SJSA1 (cell line): ENCODE measurements around the gene MYH13. TPM values are rescaled to one million over a fixed set of nuclear protein-coding genes. Genes with fewer than 3 reads are reported as not detected.

ENCODE experiments used
- DNase-seq, 2 experiments: peaks; one replicate each; pipeline ENCODE4 v3.0.0-alpha.2; 2015 to 2020; ENCODE audit warnings: low spot score in 2 of 2, low read depth in 1 of 2
- H3K27ac ChIP-seq: fragments of 250-450 bp; sonication (Bioruptor Pico); 2 replicates; pipeline ENCODE4 v1.5.1; 2020; ENCODE audit warnings: mild to moderate bottlenecking, moderate library complexity
- H3K27me3 ChIP-seq: fragments of 250-450 bp; sonication (Bioruptor Pico); replicated peaks from 2 replicates; pipeline ENCODE4 v1.5.1; 2020; ENCODE audit warnings: mild to moderate bottlenecking, moderate library complexity
- H3K36me3 ChIP-seq: fragments of 250-450 bp; sonication (Bioruptor Pico); 2 replicates; pipeline ENCODE4 v1.5.1; 2020; ENCODE audit warnings: mild to moderate bottlenecking
- H3K4me1 ChIP-seq: fragments of 250-450 bp; sonication (Bioruptor Pico); replicated peaks from 2 replicates; pipeline ENCODE4 v1.6.1; 2021; ENCODE audit warnings: mild to moderate bottlenecking
- H3K4me3 ChIP-seq: fragments of 250-450 bp; sonication (Bioruptor Pico); 2 replicates; pipeline ENCODE4 v1.5.1; 2020; ENCODE audit warnings: mild to moderate bottlenecking
- H3K9me3 ChIP-seq: fragments of 250-450 bp; sonication (Bioruptor Pico); replicated peaks from 2 replicates; pipeline ENCODE4 v1.5.1; 2020; ENCODE audit warnings: mild to moderate bottlenecking
- total RNA-seq: library from RNA; depleted of rRNA; stranded (reverse); fragments of >200 nt; shearing (Covaris generic); gene quantifications from 2 replicates; pipeline ENCODE4 v1.2.3, GENCODE V29; 2014

The MYH13 gene
- total RNA-seq, 1 experiment from 2014 or later: not detected

DNA sequence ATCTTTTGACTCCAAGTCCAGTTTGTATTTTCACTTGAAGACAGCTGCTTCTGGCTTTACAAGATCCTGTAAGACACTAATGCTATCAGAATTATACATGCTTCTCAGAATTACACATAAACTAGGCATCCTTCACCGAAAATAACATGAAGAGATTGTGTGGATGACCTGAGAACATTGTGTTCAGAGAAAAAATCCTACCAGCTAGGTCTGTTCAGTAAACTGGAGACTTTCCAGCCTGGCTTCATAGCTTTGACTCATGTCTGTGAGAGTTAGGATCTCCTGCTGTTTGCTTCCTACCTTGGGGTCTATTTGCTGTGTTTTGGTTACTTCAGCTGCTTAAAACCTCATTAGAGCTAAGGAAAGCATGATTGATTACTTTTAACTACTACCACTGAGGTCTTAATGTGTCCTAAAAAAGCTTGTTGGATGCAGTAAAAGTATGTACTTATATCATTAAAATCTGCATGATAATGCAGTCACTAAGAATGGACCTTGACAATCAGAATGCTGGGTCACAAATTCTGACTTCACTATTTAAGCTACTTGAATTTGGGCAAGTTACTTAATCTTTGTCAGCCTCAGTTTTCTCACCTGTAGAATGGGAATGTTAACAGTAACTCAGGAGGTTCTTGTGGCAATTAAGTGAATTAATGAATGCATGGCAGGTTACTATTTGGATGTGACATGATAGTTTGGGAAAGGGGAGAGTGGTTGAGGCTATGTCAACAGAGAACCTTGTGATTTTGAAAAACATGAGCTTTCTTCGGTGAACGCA is 8.0 kb upstream of the MYH13 start:
- H3K27ac ChIP-seq: no peak overlapping the region
- no peak overlapping the region for H3K4me3 ChIP-seq
- 0 out of 2 replicates have a peak, but pooled peaks cover 2% of the 10 kb centered on the region for H3K27me3 ChIP-seq
- H3K9me3 ChIP-seq: no peaks in the 10 kb centered on the region
- no peaks in the 10 kb centered on the region for H3K4me1 ChIP-seq
- DNase-seq: no peak
- H3K36me3 ChIP-seq: no peaks in the 10 kb centered on the region

DNA sequence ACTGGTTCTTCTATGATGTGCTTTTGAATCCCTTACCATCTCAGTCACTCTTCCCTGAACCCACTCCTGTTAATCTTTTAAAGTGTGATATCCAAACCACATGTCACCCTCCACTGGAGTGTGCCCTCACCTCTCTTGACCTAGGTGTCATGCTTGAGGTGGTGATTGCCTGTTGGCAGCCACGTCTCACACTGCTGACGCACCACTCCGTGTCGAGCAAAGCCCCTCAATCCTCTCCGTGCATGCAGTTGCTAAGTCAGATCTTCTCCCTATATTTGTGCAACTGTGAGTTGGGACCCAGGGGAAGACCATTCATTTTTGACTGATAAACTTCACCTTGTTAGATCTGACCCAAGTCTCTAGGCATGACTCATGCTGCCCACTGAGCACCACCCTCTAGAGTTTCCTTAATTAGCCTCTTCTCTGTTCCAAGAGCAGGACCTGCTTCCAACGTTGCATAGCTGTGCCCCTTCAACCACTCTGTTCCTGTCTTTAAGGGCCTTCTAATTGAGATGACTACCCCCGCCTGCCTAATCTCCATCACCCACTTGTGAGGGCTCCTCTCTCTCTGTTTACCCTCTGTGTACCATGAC is 2.7 kb downstream of the MYH13 start:
- Histone ChIP-seq H3K27me3 (no peaks in the 10 kb centered on the region), H3K27ac (no peak overlapping the region), H3K9me3 (no peaks in the 10 kb centered on the region), H3K4me3 (no peak overlapping the region), H3K36me3 (no peaks in the 10 kb centered on the region), H3K4me1 (no peaks in the 10 kb centered on the region)
- no peak for DNase-seq

DNA sequence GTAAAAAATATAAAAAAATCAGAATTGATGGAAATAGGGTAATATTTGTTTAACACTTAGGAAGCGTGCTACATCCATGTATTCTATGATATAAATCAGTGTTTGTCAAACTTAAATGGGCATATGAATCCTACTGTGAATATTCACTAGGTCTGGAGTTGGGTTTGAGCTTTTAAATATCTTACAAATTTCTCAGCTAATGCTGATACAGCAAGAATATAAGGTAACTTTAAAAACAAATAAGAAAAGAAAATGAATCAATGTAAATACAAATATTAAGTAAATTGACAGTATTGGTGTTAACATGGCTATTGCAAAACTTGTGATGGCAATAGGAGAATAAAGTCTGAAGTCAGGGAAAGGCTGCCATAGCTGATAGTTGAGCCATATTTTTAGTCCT is 3.6 kb downstream of the MYH13 start:
- no peak overlapping the region for H3K27ac ChIP-seq
- no peaks in the 10 kb centered on the region for H3K9me3 ChIP-seq
- no peaks in the 10 kb centered on the region for H3K27me3 ChIP-seq
- no peak overlapping the region for H3K4me3 ChIP-seq
- no peaks in the 10 kb centered on the region for H3K36me3 ChIP-seq
- no peak for DNase-seq
- H3K4me1 ChIP-seq: no peaks in the 10 kb centered on the region

DNA sequence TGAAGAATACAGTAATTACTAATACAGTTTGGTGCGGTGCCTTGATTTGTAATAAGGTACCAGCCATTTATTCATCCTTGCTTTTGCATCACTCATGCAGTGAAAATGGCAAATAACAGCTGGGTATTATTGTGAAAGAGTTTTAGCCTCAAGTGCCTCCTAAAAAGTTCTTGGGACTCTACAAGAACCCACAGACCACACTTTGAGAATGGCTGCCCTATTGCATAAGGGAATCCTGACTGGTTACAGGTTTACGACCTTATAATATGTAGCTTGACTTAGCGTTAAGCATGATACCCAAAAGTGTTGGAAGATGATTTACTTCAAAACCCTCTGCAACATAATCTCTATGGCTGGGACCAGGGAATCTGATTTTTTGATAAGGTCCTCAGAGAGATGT is 4.2 kb downstream of the MYH13 start:
- H3K4me3 ChIP-seq: no peak overlapping the region
- no peaks in the 10 kb centered on the region for H3K36me3 ChIP-seq
- H3K27me3 ChIP-seq: no peaks in the 10 kb centered on the region
- no peaks in the 10 kb centered on the region for H3K4me1 ChIP-seq
- H3K27ac ChIP-seq: no peak overlapping the region
- DNase-seq: no peak
- no peaks in the 10 kb centered on the region for H3K9me3 ChIP-seq

DNA sequence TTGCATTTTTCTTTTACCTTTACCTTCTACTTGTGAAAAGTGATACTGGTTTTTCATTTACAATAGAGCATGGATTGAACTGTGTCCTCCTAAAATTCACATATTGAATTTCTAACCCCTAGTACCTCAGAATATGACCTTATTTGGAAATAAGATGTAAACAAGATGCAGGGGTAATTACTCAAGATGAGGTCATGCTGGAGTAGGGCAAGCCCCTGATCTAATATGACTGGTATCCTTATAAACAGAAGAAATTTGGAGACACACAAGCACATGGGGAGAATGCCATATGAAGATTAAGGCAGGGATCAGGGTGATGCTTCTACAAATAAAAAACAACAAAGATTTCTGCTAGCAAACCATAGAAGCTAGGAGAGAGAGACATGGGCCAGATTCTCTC is 12.2 kb downstream of the MYH13 start:
- Histone ChIP-seq H3K36me3 (no peaks in the 10 kb centered on the region), H3K4me1 (no peaks in the 10 kb centered on the region), H3K27me3 (no peaks in the 10 kb centered on the region), H3K4me3 (no peak overlapping the region), H3K27ac (no peak overlapping the region), H3K9me3 (no peaks in the 10 kb centered on the region; the same call in 1 of the 2 replicates)
- no peak for DNase-seq

DNA sequence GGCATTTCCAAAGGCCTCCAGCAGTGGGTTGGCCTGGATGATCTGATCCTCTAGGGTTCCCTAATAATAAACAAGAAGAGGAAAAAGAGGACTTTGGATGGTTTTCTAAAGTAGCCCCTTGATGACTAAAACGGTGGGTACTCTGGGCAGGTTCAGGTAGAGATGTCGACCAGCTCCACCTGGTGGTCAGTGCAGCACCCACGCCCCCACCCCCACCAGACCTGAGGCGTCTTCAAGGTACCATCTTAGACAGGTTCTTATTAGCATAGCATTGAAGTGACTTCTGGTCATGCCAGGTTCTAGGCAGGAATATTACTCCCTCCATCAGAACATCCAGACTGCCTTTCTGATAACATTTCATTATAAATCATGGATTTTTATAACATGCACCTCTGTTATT is 15.0 kb downstream of the MYH13 start:
- H3K9me3 ChIP-seq: no peaks in the 10 kb centered on the region; the same call in 1 of the 2 replicates
- H3K4me1 ChIP-seq: no peaks in the 10 kb centered on the region
- no peak overlapping the region for H3K4me3 ChIP-seq
- no peaks in the 10 kb centered on the region for H3K27me3 ChIP-seq
- DNase-seq: no peak
- H3K27ac ChIP-seq: no peak overlapping the region
- no peaks in the 10 kb centered on the region for H3K36me3 ChIP-seq

GRCh38 chr17:10354651-10355050 is 18.2 kb downstream of the MYH13 start:
- Histone ChIP-seq H3K4me1 (no peaks in the 10 kb centered on the region), H3K27ac (no peak overlapping the region), H3K27me3 (no peaks in the 10 kb centered on the region), H3K9me3 (no peaks in the 10 kb centered on the region), H3K36me3 (no peaks in the 10 kb centered on the region), H3K4me3 (no peak overlapping the region)
- no peak for DNase-seq

DNA sequence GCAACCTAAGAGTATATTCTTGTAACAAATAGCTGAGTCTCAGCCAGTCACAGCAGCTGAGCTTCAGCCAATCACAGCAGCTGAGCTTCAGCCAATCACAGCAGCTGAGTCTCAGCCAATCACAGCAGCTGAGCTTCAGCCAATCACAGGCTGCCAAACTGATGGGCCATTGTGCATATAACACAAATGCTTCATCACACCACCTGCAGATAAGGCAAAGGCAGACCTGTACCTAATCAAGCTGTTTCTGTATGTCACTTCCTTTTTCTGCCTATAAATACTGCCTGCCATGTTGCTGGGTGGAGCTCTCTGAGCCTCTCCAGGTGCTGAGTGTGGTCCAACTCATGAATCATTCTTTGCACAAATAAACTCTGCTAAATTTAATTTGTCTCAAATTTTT is 19.9 kb downstream of the MYH13 start:
- H3K36me3 ChIP-seq: no peaks in the 10 kb centered on the region
- H3K4me1 ChIP-seq: no peaks in the 10 kb centered on the region
- H3K9me3 ChIP-seq: no peaks in the 10 kb centered on the region
- no peak for DNase-seq
- H3K27me3 ChIP-seq: no peaks in the 10 kb centered on the region
- H3K27ac ChIP-seq: no peak overlapping the region
- H3K4me3 ChIP-seq: no peak overlapping the region

- no peaks in the 10 kb centered on the region for H3K9me3 ChIP-seq
- no peak overlapping the region for H3K4me3 ChIP-seq
- H3K27me3 ChIP-seq: no peaks in the 10 kb centered on the region
- DNase-seq: no peak
- H3K4me1 ChIP-seq: no peaks in the 10 kb centered on the region
- no peaks in the 10 kb centered on the region for H3K36me3 ChIP-seq
- no peak overlapping the region for H3K27ac ChIP-seq
These were observed 23.4 kb downstream of the MYH13 start for GRCh38 chr17:10349403-10349802.

DNA sequence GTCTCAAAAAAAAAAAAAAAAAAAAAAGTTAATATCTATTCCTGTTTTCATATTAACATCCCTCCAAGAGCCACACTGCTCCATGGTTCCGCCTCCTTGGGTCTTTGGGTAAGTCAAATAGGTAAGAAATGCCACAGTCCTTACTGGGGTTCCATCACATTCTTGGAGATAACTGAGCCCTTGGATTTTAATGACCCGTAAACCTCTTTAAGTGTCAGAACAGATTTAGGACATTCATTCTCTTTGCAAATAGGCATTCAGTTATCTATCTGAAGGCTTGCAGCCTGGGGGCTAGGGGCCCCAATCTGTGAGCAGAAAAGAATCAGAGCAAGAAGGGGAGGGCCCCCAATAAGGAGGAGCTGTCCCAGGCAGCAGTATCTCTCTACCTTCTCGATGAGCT is 28.0 kb downstream of the MYH13 start:
- Histone ChIP-seq H3K27me3 (no peaks in the 10 kb centered on the region), H3K4me1 (no peaks in the 10 kb centered on the region), H3K36me3 (no peaks in the 10 kb centered on the region), H3K4me3 (no peak overlapping the region), H3K9me3 (no peaks in the 10 kb centered on the region), H3K27ac (no peak overlapping the region)
- no peak for DNase-seq

- no peak for DNase-seq
- no peaks in the 10 kb centered on the region for H3K36me3 ChIP-seq
These were observed 33.8 kb downstream of the MYH13 start for GRCh38 chr17:10339051-10339450.

DNA sequence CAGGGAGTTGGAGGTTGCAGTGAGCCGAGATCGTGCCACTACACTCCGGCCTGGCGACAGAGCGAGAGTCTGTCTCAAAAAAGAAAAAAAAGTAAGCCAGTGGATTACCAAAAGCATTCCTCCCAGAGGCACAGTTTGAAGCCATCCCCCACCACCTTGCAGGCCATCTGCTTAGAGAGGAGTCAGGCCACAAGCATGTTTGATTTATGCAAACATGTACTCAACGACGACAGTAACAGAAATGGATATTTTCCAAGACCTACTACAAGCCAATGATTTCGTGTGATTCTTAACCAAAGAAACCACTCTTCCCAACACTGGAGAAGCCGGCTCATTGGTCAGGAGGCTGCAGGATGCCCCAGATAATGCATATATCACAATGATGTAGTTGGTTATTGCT is 34.8 kb downstream of the MYH13 start:
- Histone ChIP-seq H3K4me1 (no peaks in the 10 kb centered on the region), H3K4me3 (no peak overlapping the region), H3K27ac (no peak overlapping the region), H3K36me3 (no peaks in the 10 kb centered on the region), H3K9me3 (no peaks in the 10 kb centered on the region), H3K27me3 (no peaks in the 10 kb centered on the region)
- DNase-seq: no peak

More at GRCh38 chr17:10339051-10339450, 33.8 kb downstream of the MYH13 start:
- no peak overlapping the region for H3K27ac ChIP-seq
- no peak overlapping the region for H3K4me3 ChIP-seq
- no peaks in the 10 kb centered on the region for H3K9me3 ChIP-seq
- H3K4me1 ChIP-seq: no peaks in the 10 kb centered on the region
- H3K27me3 ChIP-seq: no peaks in the 10 kb centered on the region

DNA sequence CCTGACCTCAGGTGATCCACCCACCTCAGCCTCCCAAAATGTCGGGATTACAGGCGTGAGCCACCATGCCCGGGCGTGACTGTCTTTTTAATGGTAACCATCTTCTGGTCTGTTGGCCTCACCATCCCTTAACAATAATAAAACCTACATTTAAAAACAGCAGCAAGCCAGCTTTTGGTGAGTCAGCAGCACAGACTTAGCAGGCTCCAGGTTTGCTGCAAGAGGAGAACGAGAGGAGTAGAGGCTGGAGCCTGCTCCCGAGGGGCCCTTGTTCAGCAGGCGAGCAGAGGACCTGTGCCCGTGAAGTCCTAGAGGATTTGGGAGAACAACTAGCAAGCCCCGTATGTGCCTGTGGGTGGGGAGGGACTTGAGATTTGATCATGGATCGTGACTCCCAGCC is 35.7 kb downstream of the MYH13 start:
- H3K36me3 ChIP-seq: no peaks in the 10 kb centered on the region
- no peak overlapping the region for H3K4me3 ChIP-seq
- no peaks in the 10 kb centered on the region for H3K9me3 ChIP-seq
- no peaks in the 10 kb centered on the region for H3K27me3 ChIP-seq
- H3K4me1 ChIP-seq: no peaks in the 10 kb centered on the region
- no peak for DNase-seq
- H3K27ac ChIP-seq: no peak overlapping the region

DNA sequence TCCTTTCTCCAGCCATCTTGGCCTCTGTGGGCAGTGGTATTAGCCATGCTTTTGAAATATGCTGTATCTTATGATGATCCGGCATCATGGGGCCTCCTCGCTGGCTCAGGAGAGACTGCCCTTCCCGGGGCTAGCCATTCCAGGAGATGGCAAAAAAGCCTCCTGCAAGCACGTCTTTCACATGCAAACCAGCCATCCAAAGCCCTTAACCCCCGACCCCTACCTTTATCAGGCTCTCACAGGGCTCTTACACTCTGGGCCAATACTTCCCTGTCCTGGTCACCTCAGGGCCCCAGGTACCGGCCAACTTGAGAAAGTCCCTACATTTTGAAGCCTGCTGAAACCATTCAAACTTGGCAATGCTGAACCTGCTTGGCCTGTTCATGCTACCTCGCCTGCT is 36.4 kb downstream of the MYH13 start:
- no peaks in the 10 kb centered on the region for H3K27me3 ChIP-seq

More for the DNA sequence above, 36.4 kb downstream of the MYH13 start:
- H3K4me3 ChIP-seq: no peak overlapping the region
- H3K27ac ChIP-seq: no peak overlapping the region
- no peaks in the 10 kb centered on the region for H3K36me3 ChIP-seq
- DNase-seq: no peak
- no peaks in the 10 kb centered on the region for H3K9me3 ChIP-seq
- no peaks in the 10 kb centered on the region for H3K4me1 ChIP-seq
